Articular chondrocyte of knee joint (primary cell): ENCODE data around the gene IKBKE. TPM values are rescaled to one million over a fixed set of nuclear protein-coding genes. Genes with fewer than 3 reads are reported as not detected.

ENCODE experiments used
- small RNA-seq: library from RNA; depleted of rRNA; stranded (forward); fragments of <200 nt; gene quantifications from one replicate; pipeline ENCODE3, GENCODE V24; 2012
- total RNA-seq: library from RNA; depleted of rRNA; stranded (reverse); fragments of >200 nt; gene quantifications from 2 replicates; pipeline ENCODE4 v1.2.3, GENCODE V29; 2012

Gene IKBKE
- 17.2 and 18.6 TPM in 2 replicates for total RNA-seq

DNA sequence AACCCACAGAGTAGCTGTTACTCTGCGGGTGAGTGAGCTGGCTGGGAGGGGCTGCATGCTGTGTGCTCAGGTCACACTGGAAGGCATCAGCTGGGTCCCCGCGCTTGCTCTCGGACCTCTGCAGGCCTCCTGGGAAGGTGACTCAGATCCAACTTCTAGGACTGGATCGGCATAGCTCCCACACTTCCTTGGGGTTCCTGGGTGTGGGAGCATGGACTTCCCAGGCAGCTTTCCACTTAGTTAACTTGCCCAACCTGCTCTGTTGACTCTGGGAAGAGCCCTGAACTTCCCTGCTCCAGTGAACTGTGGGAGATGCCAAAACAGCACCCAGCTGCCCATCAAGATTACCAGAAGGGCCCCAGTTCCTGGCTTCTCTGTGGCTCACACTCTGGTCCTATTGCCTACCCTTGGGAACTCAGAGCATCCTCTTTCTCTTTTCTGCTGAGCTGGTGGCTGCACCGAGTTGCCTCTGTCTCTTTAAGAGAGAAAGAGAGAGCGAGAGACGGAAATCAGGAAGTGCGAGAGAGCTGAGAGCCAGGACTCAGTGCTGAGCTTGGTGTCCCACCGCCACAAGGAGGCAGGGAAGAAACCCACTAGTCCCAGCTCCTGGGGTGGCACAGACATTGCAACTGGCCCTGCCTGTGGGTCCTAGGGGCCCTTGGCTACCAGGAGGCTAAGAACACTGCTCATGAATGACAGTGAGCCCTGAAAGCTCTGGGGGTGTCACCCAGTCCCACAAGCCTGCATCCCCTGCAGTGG lies at the start of gene IKBKE:
TSS of gene IKBKE (plus strand) at position 544 of the 759 bp plus-strand sequence. CDS start 2,752 bp downstream, outside the sequence.

GRCh38 chr1:206507284-206508129 lies 37.2 kb downstream of the IKBKE start, which contains the start of gene RASSF5:
Gene RASSF5 (plus strand): TSS chr1:206507531. CDS start chr1:206507603, 72 bp downstream.

Small RNA genes lying within 50 kb of the gene (small RNA-seq; reads per million reads assigned to genes)
- gene MIR6769B: not detected

Other genes starting within 250 kb of the IKBKE start
- gene RASSF5, start 37.1 kb downstream of the IKBKE start, total RNA-seq: 2.6 and 2.9 TPM in 2 replicates
- 42.2 and 48.9 TPM in 2 replicates for gene EIF2D, start 142.0 kb downstream of the IKBKE start, total RNA-seq
- gene DYRK3, start 165.1 kb downstream of the IKBKE start, total RNA-seq: 45.1 and 46.4 TPM in 2 replicates
- 37.7 and 45.3 TPM in 2 replicates for gene MAPKAPK2, start 214.4 kb downstream of the IKBKE start, total RNA-seq